ENCODE measurements around the gene CENPN. TPM values are rescaled to one million over a fixed set of nuclear protein-coding genes. Genes with fewer than 3 reads are reported as not detected.
A peak's percentile ranks its signal among the peaks of the same experiment; 100 is the strongest.

CENPN gene
- polyA plus RNA-seq, 1 experiment = 23.1 TPM

- H3K4me3 ChIP-seq (ENCODE audit: low read depth, low read length) = peak within 1 kb of the TSS; percentile 93
- H3K27ac ChIP-seq (ENCODE audit: low read depth, low read length) = peak within 1 kb of the TSS; percentile 96
- TF ChIP-seq CTCF (IDR thresholded peaks at IDR 0.05; ENCODE audit: low read depth, low read length) = no peak
- ChIA-PET CTCF (interaction anchor here (1.4 to 2.4 kb wide), 3 partner anchors 42 to 128 kb away, joined by 3 to 16 read pairs (median 4); partner anchors contain the start of gene ATMIN), POLR2A (interaction anchor here (0.6 to 1.9 kb wide), 4 partner anchors 10 to 237 kb away, joined by 3 to 6 read pairs (median 4); partner anchors contain the start of genes CENPN, CMC2 and GAN)
- H3K9me3 ChIP-seq (ENCODE audit: control insufficient read depth, insufficient read depth, low read length) = no peaks in the 10 kb centered on the region; the same call in 1 of the 2 replicates
- DNase-seq (ENCODE audit: low read depth, low spot score) = peak; percentile 84
- no peaks in the 10 kb centered on the region for H3K27me3 ChIP-seq (ENCODE audit: control insufficient read depth, insufficient read depth, low read length)
These were observed 70.3 kb downstream of the CENPN start, which contains the start of gene C16orf46 for GRCh38 chr16:81077076-81077940. C16orf46 (minus strand) TSS chr16:81077238; CDS start chr16:81063955, 13,283 bp downstream.

DNA sequence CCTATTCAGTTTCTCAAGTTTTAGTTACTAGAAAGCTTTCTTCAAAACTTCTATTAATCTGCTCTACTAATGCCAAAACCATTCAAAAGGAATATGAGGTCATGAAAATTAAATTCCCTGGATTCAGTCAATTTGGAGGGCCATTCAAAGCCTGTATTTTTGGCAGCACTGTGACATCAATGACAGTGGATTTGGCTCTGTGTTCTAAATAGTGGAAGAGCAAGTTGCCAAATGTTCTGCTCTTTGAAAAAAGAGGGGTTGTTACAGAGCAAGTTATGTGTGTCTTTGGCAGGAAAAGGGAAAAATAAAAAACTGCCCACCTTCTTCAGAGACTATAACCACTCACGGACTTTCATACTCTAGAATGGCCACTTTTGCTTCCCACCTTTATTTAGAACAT is 73.2 kb downstream of the CENPN start:
- Histone ChIP-seq H3K27ac (ENCODE audit: low read depth, low read length) (no peak overlapping the region), H3K27me3 (ENCODE audit: control insufficient read depth, insufficient read depth, low read length) (no peaks in the 10 kb centered on the region), H3K9me3 (ENCODE audit: control insufficient read depth, insufficient read depth, low read length) (no peaks in the 10 kb centered on the region; the same call in 1 of the 2 replicates), H3K4me3 (ENCODE audit: low read depth, low read length) (no peak overlapping the region)
- ChIA-PET POLR2A (no interaction called here), CTCF (no interaction called here)
- TF ChIP-seq CTCF (IDR thresholded peaks at IDR 0.05; ENCODE audit: low read depth, low read length) = no peak
- no peak for DNase-seq (ENCODE audit: low read depth, low spot score)

DNA sequence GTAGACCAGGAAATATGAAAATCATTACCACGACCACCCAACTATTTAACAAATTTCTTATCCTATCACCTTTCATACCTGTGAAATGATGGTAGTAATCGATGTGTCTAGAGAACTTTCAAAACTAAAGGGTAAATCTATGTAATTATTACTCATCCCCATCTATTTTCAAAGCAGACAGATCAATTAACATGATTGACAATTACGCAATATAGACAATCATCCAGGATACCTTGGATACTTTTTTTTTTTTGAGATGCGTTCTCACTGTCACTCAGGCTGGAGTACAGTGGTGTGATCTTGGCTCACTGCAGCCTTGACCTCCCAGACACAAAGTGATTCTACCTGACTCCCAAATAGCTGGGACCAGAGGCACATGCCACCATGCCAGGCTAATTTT is 74.0 kb downstream of the CENPN start:
- CTCF ChIA-PET = interaction anchor here (1.6 kb wide), 1 partner anchor 124 kb away, joined by 3 read pairs; no protein-coding TSS in a partner anchor
- no peak overlapping the region for H3K27ac ChIP-seq (ENCODE audit: low read depth, low read length)
- H3K4me3 ChIP-seq (ENCODE audit: low read depth, low read length) = no peak overlapping the region
- H3K27me3 ChIP-seq (ENCODE audit: control insufficient read depth, insufficient read depth, low read length) = no peaks in the 10 kb centered on the region
- DNase-seq (ENCODE audit: low read depth, low spot score) = no peak
- H3K9me3 ChIP-seq (ENCODE audit: control insufficient read depth, insufficient read depth, low read length) = no peaks in the 10 kb centered on the region; the same call in 1 of the 2 replicates
- TF ChIP-seq CTCF (IDR thresholded peaks at IDR 0.05; ENCODE audit: low read depth, low read length) = no peak
- POLR2A ChIA-PET = interaction anchor here (1.1 kb wide), 1 partner anchor 74 kb away, joined by 3 read pairs; the partner anchor contains the start of genes CENPN and CMC2

Small RNAs within 50 kb of the gene (small RNA-seq; reads per million reads assigned to genes)
- not detected for gene AC092718.3 (ENCODE audit: insufficient read length, low read depth)

Other genes with a start within 250 kb of the CENPN start
- 2.3 and 2.9 TPM in 2 replicates for gene CDYL2, start 202.6 kb upstream of the CENPN start, polyA plus RNA-seq (2011; rRNA removed)
- 74.7 and 85.2 TPM in 2 replicates for gene CMC2, start 329 bp upstream of the CENPN start, polyA plus RNA-seq (2011; rRNA removed)
- gene ATMIN, start 28.6 kb downstream of the CENPN start, polyA plus RNA-seq (2011; rRNA removed) = 38.1 and 48.1 TPM in 2 replicates
- 0.31 and 0.33 TPM in 2 replicates for gene C16orf46, start 70.0 kb downstream of the CENPN start, polyA plus RNA-seq (2011; rRNA removed)
- 16.1 and 26.7 TPM in 2 replicates for gene GCSH, start 89.2 kb downstream of the CENPN start, polyA plus RNA-seq (2011; rRNA removed)
- not detected in 2 replicates for gene BCO1, start 231.5 kb downstream of the CENPN start, polyA plus RNA-seq (2011; rRNA removed)

Measured in AG04450 (cell line).